HEK293 (cell line): ENCODE results near the gene EDARADD.

Experiments
- FEZF1 ChIP-seq: fragments of 450-650 bp; formaldehyde crosslinking; IDR thresholded peaks from 2 replicates; pipeline ENCODE4 v1.5.1; 2016; ENCODE audit warnings: missing biosample characterization, missing genetic modification characterization
- GFI1B ChIP-seq: fragments of 450-650 bp; formaldehyde crosslinking; IDR thresholded peaks from 2 replicates; pipeline ENCODE4 v1.5.1; 2016; ENCODE audit warnings: missing biosample characterization, missing genetic modification characterization
- GLIS2 ChIP-seq: fragments of 450-650 bp; formaldehyde crosslinking; IDR thresholded peaks from 2 replicates; pipeline ENCODE4 v1.5.1; 2016; ENCODE audit warnings: missing biosample characterization, missing genetic modification characterization
- MZF1 ChIP-seq: fragments of 450-650 bp; formaldehyde crosslinking; IDR thresholded peaks from 2 replicates; pipeline ENCODE4 v1.5.1; 2017; ENCODE audit warnings: missing biosample characterization, missing genetic modification characterization, borderline replicate concordance
- OSR2 ChIP-seq: fragments of 450-650 bp; formaldehyde crosslinking; IDR thresholded peaks from 2 replicates; pipeline ENCODE4 v1.5.1; 2016; ENCODE audit warnings: missing biosample characterization, missing genetic modification characterization
- SCRT2 ChIP-seq: fragments of 450-650 bp; formaldehyde crosslinking; IDR thresholded peaks from 2 replicates; pipeline ENCODE4 v1.5.1; 2016; ENCODE audit warnings: missing biosample characterization, missing genetic modification characterization
- TCF7L2 ChIP-seq: IDR thresholded peaks from 2 replicates; pipeline ENCODE4 v1.6.1; 2011; ENCODE audit warnings: low read depth, mild to moderate bottlenecking, inconsistent platforms, low read length, moderate library complexity, borderline replicate concordance
- ZIC2 ChIP-seq: fragments of 450-650 bp; formaldehyde crosslinking; IDR thresholded peaks from 2 replicates; pipeline ENCODE4 v1.5.1; 2016; ENCODE audit warnings: missing biosample characterization, missing genetic modification characterization
- ZNF121 ChIP-seq: fragments of 450-650 bp; formaldehyde crosslinking; IDR thresholded peaks from 2 replicates; pipeline ENCODE4 v1.5.1; 2016; ENCODE audit warnings: missing biosample characterization, missing genetic modification characterization
- ZNF2 ChIP-seq: fragments of 450-650 bp; formaldehyde crosslinking; IDR thresholded peaks from 2 replicates; pipeline ENCODE4 v1.5.1; 2016; ENCODE audit warnings: missing biosample characterization, missing genetic modification characterization
- ZNF214 ChIP-seq: fragments of 450-650 bp; formaldehyde crosslinking; IDR thresholded peaks from 2 replicates; pipeline ENCODE4 v1.5.1; 2017; ENCODE audit warnings: missing biosample characterization, mild to moderate bottlenecking, missing genetic modification characterization, borderline replicate concordance
- ZNF404 ChIP-seq: fragments of 450-650 bp; formaldehyde crosslinking; IDR thresholded peaks from 2 replicates; pipeline ENCODE4 v1.5.1; 2017; ENCODE audit warnings: missing biosample characterization, missing genetic modification characterization
- ZNF423 ChIP-seq: fragments of 450-650 bp; formaldehyde crosslinking; IDR thresholded peaks from 2 replicates; pipeline ENCODE4 v1.5.1; 2016; ENCODE audit warnings: missing biosample characterization, missing genetic modification characterization
- ZNF521 ChIP-seq: fragments of 450-650 bp; formaldehyde crosslinking; IDR thresholded peaks from 2 replicates; pipeline ENCODE4 v1.5.1; 2017; ENCODE audit warnings: missing biosample characterization, mild to moderate bottlenecking, missing genetic modification characterization
- ZNF530 ChIP-seq: fragments of 450-650 bp; formaldehyde crosslinking; IDR thresholded peaks from 2 replicates; pipeline ENCODE4 v1.5.1; 2016; ENCODE audit warnings: low read depth, missing biosample characterization, missing genetic modification characterization
- ZNF558 ChIP-seq: fragments of 450-650 bp; formaldehyde crosslinking; IDR thresholded peaks from 2 replicates; pipeline ENCODE4 v1.5.1; 2016; ENCODE audit warnings: missing biosample characterization, missing genetic modification characterization
- ZNF623 ChIP-seq: fragments of 450-650 bp; formaldehyde crosslinking; IDR thresholded peaks from 2 replicates; pipeline ENCODE4 v1.5.1; 2016; ENCODE audit warnings: missing biosample characterization, missing genetic modification characterization
- ZNF654 ChIP-seq: fragments of 450-650 bp; formaldehyde crosslinking; IDR thresholded peaks from 2 replicates; pipeline ENCODE4 v1.5.1; 2016; ENCODE audit warnings: low read depth, missing biosample characterization, missing genetic modification characterization
- ZNF660 ChIP-seq: fragments of 450-650 bp; IDR thresholded peaks from 2 replicates; pipeline ENCODE4 v1.5.1; 2018; ENCODE audit warnings: missing biosample characterization, mild to moderate bottlenecking, missing genetic modification characterization
- ZNF670 ChIP-seq: fragments of 450-650 bp; formaldehyde crosslinking; IDR thresholded peaks from 2 replicates; pipeline ENCODE4 v1.5.1; 2016; ENCODE audit warnings: missing biosample characterization, missing genetic modification characterization, low read depth
- ZNF747 ChIP-seq: fragments of 450-650 bp; formaldehyde crosslinking; IDR thresholded peaks from 2 replicates; pipeline ENCODE4 v1.5.1; 2016; ENCODE audit warnings: missing biosample characterization, missing genetic modification characterization
- ZNF791 ChIP-seq: fragments of 450-650 bp; formaldehyde crosslinking; IDR thresholded peaks from 2 replicates; pipeline ENCODE4 v1.5.1; 2016; ENCODE audit warnings: missing biosample characterization, missing genetic modification characterization
- ZSCAN16 ChIP-seq: fragments of 450-650 bp; formaldehyde crosslinking; IDR thresholded peaks from 2 replicates; pipeline ENCODE4 v1.5.1; 2016; ENCODE audit warnings: missing biosample characterization, missing genetic modification characterization
- TF ChIP-seq, protein P1 (sequence below): fragments of 450-650 bp; formaldehyde crosslinking; IDR thresholded peaks from 2 replicates; pipeline ENCODE4 v1.5.1; 2016; ENCODE audit warnings: missing biosample characterization, missing genetic modification characterization
- TF ChIP-seq, protein P2 (sequence below): fragments of 450-650 bp; formaldehyde crosslinking; IDR thresholded peaks from 2 replicates; pipeline ENCODE4 v1.5.1; 2016; ENCODE audit warnings: missing biosample characterization, missing genetic modification characterization
- TF ChIP-seq, protein P3 (sequence below): fragments of 450-650 bp; formaldehyde crosslinking; IDR thresholded peaks from 2 replicates; pipeline ENCODE4 v1.5.1; 2016; ENCODE audit warnings: missing biosample characterization, missing genetic modification characterization
- TF ChIP-seq, protein P4 (sequence below): fragments of 450-650 bp; formaldehyde crosslinking; IDR thresholded peaks from 2 replicates; pipeline ENCODE4 v1.5.1; 2016; ENCODE audit warnings: missing biosample characterization, missing genetic modification characterization, low read depth
- TF ChIP-seq, protein P5 (sequence below): fragments of 450-650 bp; formaldehyde crosslinking; IDR thresholded peaks from 2 replicates; pipeline ENCODE4 v1.5.1; 2016; ENCODE audit warnings: missing biosample characterization, missing genetic modification characterization
- TF ChIP-seq, protein P6 (sequence below): fragments of 450-650 bp; formaldehyde crosslinking; IDR thresholded peaks from 2 replicates; pipeline ENCODE4 v1.5.1; 2017; ENCODE audit warnings: missing biosample characterization, missing genetic modification characterization
- TF ChIP-seq, protein P7 (sequence below): fragments of 450-650 bp; formaldehyde crosslinking; IDR thresholded peaks from 2 replicates; pipeline ENCODE4 v1.5.1; 2016; ENCODE audit warnings: missing biosample characterization, missing genetic modification characterization
- TF ChIP-seq, protein P8 (sequence below): fragments of 450-650 bp; formaldehyde crosslinking; IDR thresholded peaks from 2 replicates; pipeline ENCODE4 v1.5.1; 2016; ENCODE audit warnings: missing biosample characterization, missing genetic modification characterization

EDARADD gene

DNA sequence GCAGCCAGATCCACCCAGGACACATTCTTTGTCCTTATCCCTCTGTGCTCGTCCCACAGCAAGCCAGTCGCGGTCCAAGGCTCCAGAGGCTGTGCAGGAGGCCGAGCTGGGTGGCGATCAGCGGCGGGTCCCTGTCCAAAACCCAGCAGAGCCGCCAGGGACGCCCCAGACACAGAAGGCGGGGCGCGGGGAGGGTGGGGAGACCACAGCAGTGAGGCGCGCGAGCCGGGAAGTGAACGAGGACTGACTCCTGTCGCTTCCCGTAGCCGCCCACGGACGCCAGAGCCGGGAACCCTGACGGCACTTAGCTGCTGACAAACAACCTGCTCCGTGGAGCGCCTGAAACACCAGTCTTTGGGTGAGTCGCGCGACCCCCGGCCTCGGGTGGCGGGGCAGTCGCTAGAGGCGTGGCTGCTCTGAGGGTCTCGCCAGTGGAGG is 129.6 kb downstream of the EDARADD start, which contains the start of gene LGALS8 (continued):
- TF ChIP-seq ZNF521 (tag by site-specific recombination) (no peak), SCRT2 (tag by site-specific recombination) (peak; percentile 62), FEZF1 (tag by site-specific recombination) (peak; percentile 69), ZNF791 (tag by site-specific recombination) (no peak), ZNF654 (tag by site-specific recombination) (no peak), ZSCAN16 (tag by site-specific recombination) (no peak), ZNF214 (no peak), ZNF670 (no peak), ZIC2 (no peak), GFI1B (tag by site-specific recombination) (no peak), GLIS2 (tag by site-specific recombination) (peak; percentile 48), ZNF121 (tag by site-specific recombination) (0 out of 2 replicates have a peak, but pooled peaks have one; percentile 44), ZNF2 (no peak; the same call in 1 of the 2 replicates), TCF7L2 (no peak), ZNF423 (tag by site-specific recombination) (0 out of 2 replicates have a peak, but pooled peaks have one; percentile 10), ZNF558 (no peak), ZNF747 (tag by site-specific recombination) (no peak), ZNF404 (tag by site-specific recombination) (no peak), OSR2 (tag by site-specific recombination) (no peak), MZF1 (tag by site-specific recombination) (no peak), ZNF623 (tag by site-specific recombination) (no peak), ZNF530 (no peak), ZNF660 (peak; percentile 82)
- TF ChIP-seq, protein P1, sequence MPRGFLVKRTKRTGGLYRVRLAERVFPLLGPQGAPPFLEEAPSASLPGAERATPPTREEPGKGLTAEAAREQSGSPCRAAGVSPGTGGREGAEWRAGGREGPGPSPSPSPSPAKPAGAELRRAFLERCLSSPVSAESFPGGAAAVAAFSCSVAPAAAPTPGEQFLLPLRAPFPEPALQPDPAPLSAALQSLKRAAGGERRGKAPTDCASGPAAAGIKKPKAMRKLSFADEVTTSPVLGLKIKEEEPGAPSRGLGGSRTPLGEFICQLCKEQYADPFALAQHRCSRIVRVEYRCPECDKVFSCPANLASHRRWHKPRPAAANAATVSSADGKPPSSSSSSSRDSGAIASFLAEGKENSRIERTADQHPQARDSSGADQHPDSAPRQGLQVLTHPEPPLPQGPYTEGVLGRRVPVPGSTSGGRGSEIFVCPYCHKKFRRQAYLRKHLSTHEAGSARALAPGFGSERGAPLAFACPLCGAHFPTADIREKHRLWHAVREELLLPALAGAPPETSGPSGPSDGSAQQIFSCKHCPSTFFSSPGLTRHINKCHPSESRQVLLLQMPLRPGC, result no peak; the same call in 1 of the 2 replicates
- TF ChIP-seq, protein P2, sequence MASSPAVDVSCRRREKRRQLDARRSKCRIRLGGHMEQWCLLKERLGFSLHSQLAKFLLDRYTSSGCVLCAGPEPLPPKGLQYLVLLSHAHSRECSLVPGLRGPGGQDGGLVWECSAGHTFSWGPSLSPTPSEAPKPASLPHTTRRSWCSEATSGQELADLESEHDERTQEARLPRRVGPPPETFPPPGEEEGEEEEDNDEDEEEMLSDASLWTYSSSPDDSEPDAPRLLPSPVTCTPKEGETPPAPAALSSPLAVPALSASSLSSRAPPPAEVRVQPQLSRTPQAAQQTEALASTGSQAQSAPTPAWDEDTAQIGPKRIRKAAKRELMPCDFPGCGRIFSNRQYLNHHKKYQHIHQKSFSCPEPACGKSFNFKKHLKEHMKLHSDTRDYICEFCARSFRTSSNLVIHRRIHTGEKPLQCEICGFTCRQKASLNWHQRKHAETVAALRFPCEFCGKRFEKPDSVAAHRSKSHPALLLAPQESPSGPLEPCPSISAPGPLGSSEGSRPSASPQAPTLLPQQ (tag by site-specific recombination), result no peak; the same call in 1 of the 2 replicates
- TF ChIP-seq, protein P3, sequence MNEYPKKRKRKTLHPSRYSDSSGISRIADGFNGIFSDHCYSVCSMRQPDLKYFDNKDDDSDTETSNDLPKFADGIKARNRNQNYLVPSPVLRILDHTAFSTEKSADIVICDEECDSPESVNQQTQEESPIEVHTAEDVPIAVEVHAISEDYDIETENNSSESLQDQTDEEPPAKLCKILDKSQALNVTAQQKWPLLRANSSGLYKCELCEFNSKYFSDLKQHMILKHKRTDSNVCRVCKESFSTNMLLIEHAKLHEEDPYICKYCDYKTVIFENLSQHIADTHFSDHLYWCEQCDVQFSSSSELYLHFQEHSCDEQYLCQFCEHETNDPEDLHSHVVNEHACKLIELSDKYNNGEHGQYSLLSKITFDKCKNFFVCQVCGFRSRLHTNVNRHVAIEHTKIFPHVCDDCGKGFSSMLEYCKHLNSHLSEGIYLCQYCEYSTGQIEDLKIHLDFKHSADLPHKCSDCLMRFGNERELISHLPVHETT (tag by site-specific recombination), result no peak
- TF ChIP-seq, protein P4, sequence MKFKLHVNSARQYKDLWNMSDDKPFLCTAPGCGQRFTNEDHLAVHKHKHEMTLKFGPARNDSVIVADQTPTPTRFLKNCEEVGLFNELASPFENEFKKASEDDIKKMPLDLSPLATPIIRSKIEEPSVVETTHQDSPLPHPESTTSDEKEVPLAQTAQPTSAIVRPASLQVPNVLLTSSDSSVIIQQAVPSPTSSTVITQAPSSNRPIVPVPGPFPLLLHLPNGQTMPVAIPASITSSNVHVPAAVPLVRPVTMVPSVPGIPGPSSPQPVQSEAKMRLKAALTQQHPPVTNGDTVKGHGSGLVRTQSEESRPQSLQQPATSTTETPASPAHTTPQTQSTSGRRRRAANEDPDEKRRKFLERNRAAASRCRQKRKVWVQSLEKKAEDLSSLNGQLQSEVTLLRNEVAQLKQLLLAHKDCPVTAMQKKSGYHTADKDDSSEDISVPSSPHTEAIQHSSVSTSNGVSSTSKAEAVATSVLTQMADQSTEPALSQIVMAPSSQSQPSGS (tag by site-specific recombination), result no peak
- TF ChIP-seq, protein P5, sequence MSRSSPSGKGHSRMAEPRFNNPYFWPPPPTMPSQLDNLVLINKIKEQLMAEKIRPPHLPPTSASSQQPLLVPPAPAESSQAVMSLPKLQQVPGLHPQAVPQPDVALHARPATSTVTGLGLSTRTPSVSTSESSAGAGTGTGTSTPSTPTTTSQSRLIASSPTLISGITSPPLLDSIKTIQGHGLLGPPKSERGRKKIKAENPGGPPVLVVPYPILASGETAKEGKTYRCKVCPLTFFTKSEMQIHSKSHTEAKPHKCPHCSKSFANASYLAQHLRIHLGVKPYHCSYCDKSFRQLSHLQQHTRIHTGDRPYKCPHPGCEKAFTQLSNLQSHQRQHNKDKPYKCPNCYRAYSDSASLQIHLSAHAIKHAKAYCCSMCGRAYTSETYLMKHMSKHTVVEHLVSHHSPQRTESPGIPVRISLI, result 0 out of 2 replicates have a peak, but pooled peaks have one; percentile 22
- TF ChIP-seq, protein P6, sequence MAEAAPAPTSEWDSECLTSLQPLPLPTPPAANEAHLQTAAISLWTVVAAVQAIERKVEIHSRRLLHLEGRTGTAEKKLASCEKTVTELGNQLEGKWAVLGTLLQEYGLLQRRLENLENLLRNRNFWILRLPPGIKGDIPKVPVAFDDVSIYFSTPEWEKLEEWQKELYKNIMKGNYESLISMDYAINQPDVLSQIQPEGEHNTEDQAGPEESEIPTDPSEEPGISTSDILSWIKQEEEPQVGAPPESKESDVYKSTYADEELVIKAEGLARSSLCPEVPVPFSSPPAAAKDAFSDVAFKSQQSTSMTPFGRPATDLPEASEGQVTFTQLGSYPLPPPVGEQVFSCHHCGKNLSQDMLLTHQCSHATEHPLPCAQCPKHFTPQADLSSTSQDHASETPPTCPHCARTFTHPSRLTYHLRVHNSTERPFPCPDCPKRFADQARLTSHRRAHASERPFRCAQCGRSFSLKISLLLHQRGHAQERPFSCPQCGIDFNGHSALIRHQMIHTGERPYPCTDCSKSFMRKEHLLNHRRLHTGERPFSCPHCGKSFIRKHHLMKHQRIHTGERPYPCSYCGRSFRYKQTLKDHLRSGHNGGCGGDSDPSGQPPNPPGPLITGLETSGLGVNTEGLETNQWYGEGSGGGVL (tag by site-specific recombination), result peak; percentile 66
- TF ChIP-seq, protein P7, sequence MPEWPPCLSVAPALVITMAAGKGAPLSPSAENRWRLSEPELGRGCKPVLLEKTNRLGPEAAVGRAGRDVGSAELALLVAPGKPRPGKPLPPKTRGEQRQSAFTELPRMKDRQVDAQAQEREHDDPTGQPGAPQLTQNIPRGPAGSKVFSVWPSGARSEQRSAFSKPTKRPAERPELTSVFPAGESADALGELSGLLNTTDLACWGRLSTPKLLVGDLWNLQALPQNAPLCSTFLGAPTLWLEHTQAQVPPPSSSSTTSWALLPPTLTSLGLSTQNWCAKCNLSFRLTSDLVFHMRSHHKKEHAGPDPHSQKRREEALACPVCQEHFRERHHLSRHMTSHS, result no peak
- TF ChIP-seq, protein P8, sequence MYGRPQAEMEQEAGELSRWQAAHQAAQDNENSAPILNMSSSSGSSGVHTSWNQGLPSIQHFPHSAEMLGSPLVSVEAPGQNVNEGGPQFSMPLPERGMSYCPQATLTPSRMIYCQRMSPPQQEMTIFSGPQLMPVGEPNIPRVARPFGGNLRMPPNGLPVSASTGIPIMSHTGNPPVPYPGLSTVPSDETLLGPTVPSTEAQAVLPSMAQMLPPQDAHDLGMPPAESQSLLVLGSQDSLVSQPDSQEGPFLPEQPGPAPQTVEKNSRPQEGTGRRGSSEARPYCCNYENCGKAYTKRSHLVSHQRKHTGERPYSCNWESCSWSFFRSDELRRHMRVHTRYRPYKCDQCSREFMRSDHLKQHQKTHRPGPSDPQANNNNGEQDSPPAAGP (tag by site-specific recombination), result no peak; the same call in 1 of the 2 replicates
